Transverse colon (tissue), 4 donors: Measurements from ENCODE around the gene DGKD. TPM values are rescaled to one million over a fixed set of nuclear protein-coding genes. Genes with fewer than 3 reads are reported as not detected.

Experiments used
- DNase-seq: peaks from one replicate; pipeline ENCODE4 v3.0.0-alpha.2; 2019
- H3K27ac ChIP-seq, 4 donors: fragments of 200-600 bp; sonication (generic); 2 replicates each; pipeline ENCODE4 v1.5.1; 2016 to 2018; ENCODE audit warnings: inconsistent platforms in 4 of 4
- H3K27me3 ChIP-seq: fragments of 200-600 bp; sonication (generic); 2 replicates; pipeline ENCODE4 v1.5.1; 2017; ENCODE audit warnings: inconsistent platforms
- H3K36me3 ChIP-seq, 4 donors: fragments of 200-600 bp; sonication (generic); 2 replicates each; pipeline ENCODE4 v1.5.1; 2017 to 2019; ENCODE audit warnings: inconsistent platforms in 4 of 4
- H3K4me1 ChIP-seq, 4 donors: fragments of 200-600 bp; sonication (generic); 2 replicates each; pipeline ENCODE4 v1.5.1; 2017 to 2020; ENCODE audit warnings: inconsistent platforms in 4 of 4
- H3K4me3 ChIP-seq, 4 donors: fragments of 200-600 bp; sonication (generic); 1 replicate in 1 of 4; 2 replicates in 3 of 4; pipeline versions ENCODE4 v1.5.1 to v1.6.1; 2017 to 2019; ENCODE audit warnings: inconsistent platforms in 4 of 4
- H3K9me3 ChIP-seq, 2 donors: fragments of 200-600 bp; sonication (generic); 2 replicates each; pipeline ENCODE4 v1.5.1; 2017 to 2019; ENCODE audit warnings: inconsistent platforms in 2 of 2
- CTCF ChIP-seq, 5 experiments: fragments of 200-600 bp in 3 of 5; fragments of 450-650 bp in 2 of 5; sonication (generic) in 3 of 5; IDR thresholded peaks; 1 replicate in 2 of 5; 2 replicates in 3 of 5; pipeline ENCODE4 v1.5.1; 2016 to 2017; ENCODE audit warnings: antibody characterized with exemption in 5 of 5, inconsistent platforms in 3 of 5, mild to moderate bottlenecking in 2 of 5, moderate library complexity in 1 of 5
- EP300 ChIP-seq: sonication (generic); formaldehyde crosslinking; IDR thresholded peaks from one replicate; pipeline ENCODE4 v1.6.1; 2017; ENCODE audit warnings: antibody characterized with exemption, low read depth
- POLR2A ChIP-seq: fragments of 450-650 bp; IDR thresholded peaks from one replicate; pipeline ENCODE4 v1.6.1; 2016; ENCODE audit warnings: antibody characterized with exemption, mild to moderate bottlenecking, moderate library complexity
- POLR2AphosphoS5 ChIP-seq, 3 donors: sonication (generic); formaldehyde crosslinking; IDR thresholded peaks; one replicate each; pipeline ENCODE4 v1.6.1; 2016; ENCODE audit warnings: antibody characterized with exemption in 3 of 3
- WGBS, 2 donors: methylation state at CpG; one replicate each; pipeline ENCODE4 v1.1.5; 2018; ENCODE audit warnings: low coverage in 1 of 2; 5-methylcytosine and 5-hydroxymethylcytosine counted together
- in situ Hi-C, 4 donors: fragments of 200-750 bp; cut with MboI; loops; one replicate each; pipeline versions ENCODE4 v1.15.0 to v1.15.1; 2017; ENCODE audit warnings: low sequenced_read_pairs in 3 of 4, low pct_ligation_motif_present in 1 of 4, low pct_unique_long_range_greater_than_20kb in 1 of 4
- intact Hi-C: fragments of 100-400 bp; cut with DNase I; formaldehyde crosslinking; loops from one replicate; pipeline ENCODE4 v1.15.1; 2023; ENCODE audit warnings: low total_unique reads
- total RNA-seq, 4 donors: library from RNA; depleted of rRNA; stranded (reverse); fragments of >200 nt; gene quantifications; one replicate each; pipeline ENCODE4 v1.1.0, GENCODE V29; 2016

Gene DGKD
- total RNA-seq, 4 donors from 2014 or later: 55.7 to 166 (median 91.5) TPM

- in situ Hi-C loops: loop anchor here in 1 of 4 donors (25.0 kb wide), 1 partner anchor 160 kb away; no protein-coding TSS in a partner anchor
- H3K27me3 ChIP-seq: no peaks in the 10 kb centered on the region
- H3K36me3 ChIP-seq: peaks cover 0 to 39% (median 14%) of the 10 kb centered on the region in 4 donors
These were observed 93.4 kb downstream of the DGKD start for GRCh38 chr2:233447506-233448219.

GRCh38 chr2:233448220-233448559 lies 93.9 kb downstream of the DGKD start:
- H3K36me3 ChIP-seq: peaks cover 0 to 39% (median 17%) of the 10 kb centered on the region in 4 donors
- H3K9me3 ChIP-seq: no peaks in the 10 kb centered on the region
- DNase-seq: no peak
- 59 to 80% methylated on average over 5 to 11 of the region's 11 CpGs for WGBS, 2 donors
- H3K27me3 ChIP-seq: no peaks in the 10 kb centered on the region
- H3K4me3 ChIP-seq: no peak overlapping the region
- intact Hi-C loops (no loop called here), in situ Hi-C loops (loop anchor here in 1 of 4 donors (25.0 kb wide), 1 partner anchor 161 kb away; no protein-coding TSS in a partner anchor)
- no peak for TF ChIP-seq CTCF (IDR thresholded peaks at IDR 0.05)
- TF ChIP-seq POLR2A: no peak
- no peak for TF ChIP-seq POLR2AphosphoS5 (IDR thresholded peaks at IDR 0.05)
- TF ChIP-seq EP300: no peak
- H3K4me1 ChIP-seq: peaks cover 0 to 9% (median 2%) of the 10 kb centered on the region in 4 donors
- no peak overlapping the region for H3K27ac ChIP-seq

More at GRCh38 chr2:233447506-233448219, 93.4 kb downstream of the DGKD start:
- peak; percentile 5 for DNase-seq
- intact Hi-C loops: no loop called here
- Histone ChIP-seq H3K9me3 (no peaks in the 10 kb centered on the region), H3K4me1 (peaks cover 0 to 12% (median 2%) of the 10 kb centered on the region in 4 donors), H3K27ac (no peak overlapping the region), H3K4me3 (no peak overlapping the region)
- TF ChIP-seq EP300 (no peak), POLR2AphosphoS5 (IDR thresholded peaks at IDR 0.05) (no peak), CTCF (IDR thresholded peaks at IDR 0.05) (no peak), POLR2A (no peak)
- WGBS, 2 donors: 92% methylated on average over 12 of the region's 15 CpGs; no CpG with 5 or more reads in 1 of the 2 donors

GRCh38 chr2:233448575-233448974 lies 94.3 kb downstream of the DGKD start:
- Histone ChIP-seq H3K9me3 (no peaks in the 10 kb centered on the region), H3K4me1 (peaks cover 0 to 5% (median 0%) of the 10 kb centered on the region in 4 donors), H3K27ac (no peak overlapping the region), H3K4me3 (no peak overlapping the region), H3K36me3 (peaks cover 0 to 39% (median 17%) of the 10 kb centered on the region in 4 donors), H3K27me3 (no peaks in the 10 kb centered on the region)
- in situ Hi-C loops: loop anchor here in 1 of 4 donors (25.0 kb wide), 1 partner anchor 161 kb away; no protein-coding TSS in a partner anchor
- DNase-seq: peak; percentile 5
- WGBS, 2 donors: 83 to 89% methylated on average over 2 to 4 of the region's 4 CpGs
- no peak for TF ChIP-seq EP300
- no peak for TF ChIP-seq POLR2AphosphoS5 (IDR thresholded peaks at IDR 0.05)
- TF ChIP-seq POLR2A: no peak
- no peak for TF ChIP-seq CTCF (IDR thresholded peaks at IDR 0.05)
- intact Hi-C loops: no loop called here

- DNase-seq: peak; percentile 32
- intact Hi-C loops: no loop called here
- H3K4me3 ChIP-seq: no peak overlapping the region
- H3K4me1 ChIP-seq: peaks cover 0 to 5% (median 0%) of the 10 kb centered on the region in 4 donors
- in situ Hi-C loops: loop anchor here in 1 of 4 donors (25.0 kb wide), 1 partner anchor 162 kb away; no protein-coding TSS in a partner anchor
- no peak overlapping the region for H3K27ac ChIP-seq
- H3K9me3 ChIP-seq: no peaks in the 10 kb centered on the region
- H3K36me3 ChIP-seq: peaks cover 0 to 39% (median 19%) of the 10 kb centered on the region in 4 donors
- no peaks in the 10 kb centered on the region for H3K27me3 ChIP-seq
- peak; percentile 48 to 59 (median 52) for TF ChIP-seq CTCF (IDR thresholded peaks at IDR 0.05)
- no peak for TF ChIP-seq POLR2AphosphoS5 (IDR thresholded peaks at IDR 0.05)
- WGBS, 2 donors: 74 to 88% methylated on average over 8 to 31 of the region's 31 CpGs
These were observed 95.0 kb downstream of the DGKD start for GRCh38 chr2:233449081-233449901.
